ENCODE measurements around the gene NHP2. TPM values are rescaled to one million over a fixed set of nuclear protein-coding genes. Genes with fewer than 3 reads are reported as not detected.

Gene NHP2
- total and polyA plus RNA-seq, 10 of the 15 experiments (the other 5 are each of a cell fraction or from before 2014, with no cell fraction given) = 39.2 to 513 (median 198) TPM

- TF ChIP-seq, protein P1, sequence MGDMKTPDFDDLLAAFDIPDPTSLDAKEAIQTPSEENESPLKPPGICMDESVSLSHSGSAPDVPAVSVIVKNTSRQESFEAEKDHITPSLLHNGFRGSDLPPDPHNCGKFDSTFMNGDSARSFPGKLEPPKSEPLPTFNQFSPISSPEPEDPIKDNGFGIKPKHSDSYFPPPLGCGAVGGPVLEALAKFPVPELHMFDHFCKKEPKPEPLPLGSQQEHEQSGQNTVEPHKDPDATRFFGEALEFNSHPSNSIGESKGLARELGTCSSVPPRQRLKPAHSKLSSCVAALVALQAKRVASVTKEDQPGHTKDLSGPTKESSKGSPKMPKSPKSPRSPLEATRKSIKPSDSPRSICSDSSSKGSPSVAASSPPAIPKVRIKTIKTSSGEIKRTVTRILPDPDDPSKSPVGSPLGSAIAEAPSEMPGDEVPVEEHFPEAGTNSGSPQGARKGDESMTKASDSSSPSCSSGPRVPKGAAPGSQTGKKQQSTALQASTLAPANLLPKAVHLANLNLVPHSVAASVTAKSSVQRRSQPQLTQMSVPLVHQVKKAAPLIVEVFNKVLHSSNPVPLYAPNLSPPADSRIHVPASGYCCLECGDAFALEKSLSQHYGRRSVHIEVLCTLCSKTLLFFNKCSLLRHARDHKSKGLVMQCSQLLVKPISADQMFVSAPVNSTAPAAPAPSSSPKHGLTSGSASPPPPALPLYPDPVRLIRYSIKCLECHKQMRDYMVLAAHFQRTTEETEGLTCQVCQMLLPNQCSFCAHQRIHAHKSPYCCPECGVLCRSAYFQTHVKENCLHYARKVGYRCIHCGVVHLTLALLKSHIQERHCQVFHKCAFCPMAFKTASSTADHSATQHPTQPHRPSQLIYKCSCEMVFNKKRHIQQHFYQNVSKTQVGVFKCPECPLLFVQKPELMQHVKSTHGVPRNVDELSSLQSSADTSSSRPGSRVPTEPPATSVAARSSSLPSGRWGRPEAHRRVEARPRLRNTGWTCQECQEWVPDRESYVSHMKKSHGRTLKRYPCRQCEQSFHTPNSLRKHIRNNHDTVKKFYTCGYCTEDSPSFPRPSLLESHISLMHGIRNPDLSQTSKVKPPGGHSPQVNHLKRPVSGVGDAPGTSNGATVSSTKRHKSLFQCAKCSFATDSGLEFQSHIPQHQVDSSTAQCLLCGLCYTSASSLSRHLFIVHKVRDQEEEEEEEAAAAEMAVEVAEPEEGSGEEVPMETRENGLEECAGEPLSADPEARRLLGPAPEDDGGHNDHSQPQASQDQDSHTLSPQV (IDR thresholded peaks at IDR 0.05) = no peak
- TF ChIP-seq ESRRA (IDR thresholded peaks at IDR 0.05; ENCODE audit: low read length) = no peak
- TF ChIP-seq, protein P2, sequence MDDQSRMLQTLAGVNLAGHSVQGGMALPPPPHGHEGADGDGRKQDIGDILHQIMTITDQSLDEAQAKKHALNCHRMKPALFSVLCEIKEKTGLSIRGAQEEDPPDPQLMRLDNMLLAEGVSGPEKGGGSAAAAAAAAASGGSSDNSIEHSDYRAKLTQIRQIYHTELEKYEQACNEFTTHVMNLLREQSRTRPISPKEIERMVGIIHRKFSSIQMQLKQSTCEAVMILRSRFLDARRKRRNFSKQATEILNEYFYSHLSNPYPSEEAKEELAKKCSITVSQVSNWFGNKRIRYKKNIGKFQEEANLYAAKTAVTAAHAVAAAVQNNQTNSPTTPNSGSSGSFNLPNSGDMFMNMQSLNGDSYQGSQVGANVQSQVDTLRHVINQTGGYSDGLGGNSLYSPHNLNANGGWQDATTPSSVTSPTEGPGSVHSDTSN (IDR thresholded peaks at IDR 0.05; ENCODE audit: insufficient replicate concordance, low read depth, low read length) = no peak
- TF ChIP-seq PAX8 (IDR thresholded peaks at IDR 0.05) = no peak
- peak in 1 of 2 experiments; percentile 43; a peak in 1 of 4 replicates for TF ChIP-seq IKZF2 (IDR thresholded peaks at IDR 0.05)
- TF ChIP-seq JUND (IDR thresholded peaks at IDR 0.05; ENCODE audit: low read depth, low read length) = no peak
- TF ChIP-seq, protein P3, sequence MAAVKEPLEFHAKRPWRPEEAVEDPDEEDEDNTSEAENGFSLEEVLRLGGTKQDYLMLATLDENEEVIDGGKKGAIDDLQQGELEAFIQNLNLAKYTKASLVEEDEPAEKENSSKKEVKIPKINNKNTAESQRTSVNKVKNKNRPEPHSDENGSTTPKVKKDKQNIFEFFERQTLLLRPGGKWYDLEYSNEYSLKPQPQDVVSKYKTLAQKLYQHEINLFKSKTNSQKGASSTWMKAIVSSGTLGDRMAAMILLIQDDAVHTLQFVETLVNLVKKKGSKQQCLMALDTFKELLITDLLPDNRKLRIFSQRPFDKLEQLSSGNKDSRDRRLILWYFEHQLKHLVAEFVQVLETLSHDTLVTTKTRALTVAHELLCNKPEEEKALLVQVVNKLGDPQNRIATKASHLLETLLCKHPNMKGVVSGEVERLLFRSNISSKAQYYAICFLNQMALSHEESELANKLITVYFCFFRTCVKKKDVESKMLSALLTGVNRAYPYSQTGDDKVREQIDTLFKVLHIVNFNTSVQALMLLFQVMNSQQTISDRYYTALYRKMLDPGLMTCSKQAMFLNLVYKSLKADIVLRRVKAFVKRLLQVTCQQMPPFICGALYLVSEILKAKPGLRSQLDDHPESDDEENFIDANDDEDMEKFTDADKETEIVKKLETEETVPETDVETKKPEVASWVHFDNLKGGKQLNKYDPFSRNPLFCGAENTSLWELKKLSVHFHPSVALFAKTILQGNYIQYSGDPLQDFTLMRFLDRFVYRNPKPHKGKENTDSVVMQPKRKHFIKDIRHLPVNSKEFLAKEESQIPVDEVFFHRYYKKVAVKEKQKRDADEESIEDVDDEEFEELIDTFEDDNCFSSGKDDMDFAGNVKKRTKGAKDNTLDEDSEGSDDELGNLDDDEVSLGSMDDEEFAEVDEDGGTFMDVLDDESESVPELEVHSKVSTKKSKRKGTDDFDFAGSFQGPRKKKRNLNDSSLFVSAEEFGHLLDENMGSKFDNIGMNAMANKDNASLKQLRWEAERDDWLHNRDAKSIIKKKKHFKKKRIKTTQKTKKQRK (IDR thresholded peaks at IDR 0.05; ENCODE audit: low read depth, low read length) = no peak
- no peak for TF ChIP-seq EP300 (IDR thresholded peaks at IDR 0.05; ENCODE audit: borderline replicate concordance in 1 of 2, control insufficient read depth in 1 of 2, low read depth in 2 of 2, low read length in 2 of 2)
- peak; percentile 78 for TF ChIP-seq RFX5 (IDR thresholded peaks at IDR 0.05; ENCODE audit: low read depth, low read length)
- no peak; the same call in 1 of the 2 replicates for TF ChIP-seq NFYA (IDR thresholded peaks at IDR 0.05; ENCODE audit: borderline replicate concordance, low read depth, low read length)
- peak; percentile 30 for TF ChIP-seq SIX5 (IDR thresholded peaks at IDR 0.05; ENCODE audit: low read depth, low read length, severe bottlenecking)
- no peak for TF ChIP-seq CBX3 (IDR thresholded peaks at IDR 0.05; ENCODE audit: borderline replicate concordance, low read depth)
- no peak for TF ChIP-seq SMAD1 (IDR thresholded peaks at IDR 0.05; ENCODE audit: low read depth, partially characterized antibody)
- TF ChIP-seq, protein P4, sequence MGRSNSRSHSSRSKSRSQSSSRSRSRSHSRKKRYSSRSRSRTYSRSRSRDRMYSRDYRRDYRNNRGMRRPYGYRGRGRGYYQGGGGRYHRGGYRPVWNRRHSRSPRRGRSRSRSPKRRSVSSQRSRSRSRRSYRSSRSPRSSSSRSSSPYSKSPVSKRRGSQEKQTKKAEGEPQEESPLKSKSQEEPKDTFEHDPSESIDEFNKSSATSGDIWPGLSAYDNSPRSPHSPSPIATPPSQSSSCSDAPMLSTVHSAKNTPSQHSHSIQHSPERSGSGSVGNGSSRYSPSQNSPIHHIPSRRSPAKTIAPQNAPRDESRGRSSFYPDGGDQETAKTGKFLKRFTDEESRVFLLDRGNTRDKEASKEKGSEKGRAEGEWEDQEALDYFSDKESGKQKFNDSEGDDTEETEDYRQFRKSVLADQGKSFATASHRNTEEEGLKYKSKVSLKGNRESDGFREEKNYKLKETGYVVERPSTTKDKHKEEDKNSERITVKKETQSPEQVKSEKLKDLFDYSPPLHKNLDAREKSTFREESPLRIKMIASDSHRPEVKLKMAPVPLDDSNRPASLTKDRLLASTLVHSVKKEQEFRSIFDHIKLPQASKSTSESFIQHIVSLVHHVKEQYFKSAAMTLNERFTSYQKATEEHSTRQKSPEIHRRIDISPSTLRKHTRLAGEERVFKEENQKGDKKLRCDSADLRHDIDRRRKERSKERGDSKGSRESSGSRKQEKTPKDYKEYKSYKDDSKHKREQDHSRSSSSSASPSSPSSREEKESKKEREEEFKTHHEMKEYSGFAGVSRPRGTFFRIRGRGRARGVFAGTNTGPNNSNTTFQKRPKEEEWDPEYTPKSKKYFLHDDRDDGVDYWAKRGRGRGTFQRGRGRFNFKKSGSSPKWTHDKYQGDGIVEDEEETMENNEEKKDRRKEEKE (IDR thresholded peaks at IDR 0.05) = no peak
- no peak for TF ChIP-seq MEF2A (IDR thresholded peaks at IDR 0.05; ENCODE audit: insufficient read depth, low read depth, low read length)
- TF ChIP-seq MTA2 (IDR thresholded peaks at IDR 0.05; ENCODE audit: low read depth) = no peak
- TF ChIP-seq YY1 (IDR thresholded peaks at IDR 0.05; ENCODE audit: low read depth, low read length) = no peak
Measured at GRCh38 chr5:178153530-178154340, at the start of gene NHP2 (continued).
